HEK293 (cell line): ENCODE measurements around the gene KCNH5.

ENCODE experiments used
- CTCF ChIP-seq: fragments of 450-650 bp; formaldehyde crosslinking; IDR thresholded peaks from 2 replicates; pipeline ENCODE4 v1.5.1; 2016; ENCODE audit warnings: missing biosample characterization, missing genetic modification characterization
- SP2 ChIP-seq: fragments of 450-650 bp; formaldehyde crosslinking; IDR thresholded peaks from 2 replicates; pipeline ENCODE4 v1.5.1; 2016; ENCODE audit warnings: missing biosample characterization, missing genetic modification characterization

- TF ChIP-seq SP2 (tag by site-specific recombination) (no peak), CTCF (tag by site-specific recombination) (no peak)
These were observed 98.0 kb downstream of the KCNH5 start for GRCh38 chr14:62947301-62947700.
